GM12878 (cell line): ENCODE measurements around the gene RMI2. TPM values are rescaled to one million over a fixed set of nuclear protein-coding genes. Genes with fewer than 3 reads are reported as not detected.

ENCODE experiments used
- BHLHE40 ChIP-seq, 2 experiments: fragments of 450-650 bp in 1 of 2; IDR thresholded peaks; 2 replicates each; pipeline ENCODE4 v1.6.1; 2011 to 2017; ENCODE audit warnings: low read depth in 2 of 2, borderline replicate concordance in 1 of 2, improper control_type of control experiment in 1 of 2, low read length in 1 of 2, mild to moderate bottlenecking in 1 of 2
- CEBPZ ChIP-seq: fragments of 150-350 bp; IDR thresholded peaks from 2 replicates; pipeline ENCODE4 v1.6.1; 2016; ENCODE audit warnings: low read depth, low read length
- CREB1 ChIP-seq: IDR thresholded peaks from 2 replicates; pipeline ENCODE4 v1.6.1; 2012; ENCODE audit warnings: low read depth, mild to moderate bottlenecking, inconsistent platforms
- ESRRA ChIP-seq: IDR thresholded peaks from 2 replicates; pipeline ENCODE4 v1.6.1; 2012; ENCODE audit warnings: mild to moderate bottlenecking, low read length, improper control_type of control experiment
- GATAD2B ChIP-seq: fragments of 450-650 bp; conservative IDR thresholded peaks from 2 replicates; pipeline ENCODE4 v1.6.1; 2017; ENCODE audit warnings: low read depth, mild to moderate bottlenecking, moderate library complexity
- IRF4 ChIP-seq: IDR thresholded peaks from 2 replicates; pipeline ENCODE4 v1.6.1; 2011; ENCODE audit warnings: low read depth, low read length
- IRF5 ChIP-seq: fragments of 450-650 bp; IDR thresholded peaks from 2 replicates; pipeline ENCODE4 v1.6.1; 2017; ENCODE audit warnings: borderline replicate concordance
- MTA3 ChIP-seq: IDR thresholded peaks from 2 replicates; pipeline ENCODE4 v1.6.1; 2012; ENCODE audit warnings: low read length, inconsistent platforms, borderline replicate concordance
- NFXL1 ChIP-seq: fragments of 450-650 bp; IDR thresholded peaks from 2 replicates; pipeline ENCODE4 v1.6.1; 2017; ENCODE audit warnings: antibody characterized with exemption, mild to moderate bottlenecking, borderline replicate concordance
- POLR2AphosphoS5 ChIP-seq: IDR thresholded peaks from 2 replicates; pipeline ENCODE4 v1.6.1; 2011; ENCODE audit warnings: mild to moderate bottlenecking, low read length, inconsistent platforms
- PRDM15 ChIP-seq: fragments of 450-650 bp; formaldehyde crosslinking; IDR thresholded peaks from 2 replicates; pipeline ENCODE4 v1.4.0; 2020; ENCODE audit warnings: mild to moderate bottlenecking, moderate library complexity
- SMARCA5 ChIP-seq: fragments of 450-650 bp; IDR thresholded peaks from 2 replicates; pipeline ENCODE4 v1.6.1; 2017; ENCODE audit warnings: mild to moderate bottlenecking
- SUPT20H ChIP-seq: IDR thresholded peaks from 2 replicates; pipeline ENCODE4 v1.6.1; 2011; ENCODE audit warnings: low read depth, mild to moderate bottlenecking, low read length, moderate library complexity, borderline replicate concordance; ENCODE audit not compliant: control insufficient read depth
- TAF1 ChIP-seq: IDR thresholded peaks from 2 replicates; pipeline ENCODE4 v1.6.1; 2011; ENCODE audit warnings: mild to moderate bottlenecking, low read depth, low read length, borderline replicate concordance
- ZBTB11 ChIP-seq: fragments of 450-650 bp; formaldehyde crosslinking; IDR thresholded peaks from 2 replicates; pipeline ENCODE4 v1.5.0; 2022; ENCODE audit warnings: mild to moderate bottlenecking, missing genetic modification characterization
- polyA plus RNA-seq, 11 experiments: library from polyadenylated mRNA; depleted of rRNA in 4 of 11; unstranded in 6 of 11; stranded (reverse) in 5 of 11; fragments of >200 nt; fragmentation: Nextera tagmentation in 4 of 11; fragmentation: Illumina TruSeq in 1 of 11; extraction: Ambion mirVana in 4 of 11; extraction: Trizol in 1 of 11; gene quantifications; 1 replicate in 1 of 11; 2 replicates in 10 of 11; pipeline versions ENCODE4 v1.2.1 to v1.2.3, GENCODE V29; 2011 to 2016; ENCODE audit warnings: inconsistent platforms in 2 of 11, missing spikeins in 2 of 11, low read depth in 1 of 11
- total RNA-seq, 4 experiments: library from RNA; depleted of rRNA in 3 of 4; stranded (reverse); fragments of >200 nt in 3 of 4; fragmentation: Illumina TruSeq in 1 of 4; extraction: Trizol in 1 of 4; gene quantifications; 2 replicates each; pipeline versions ENCODE4 v1.2.1 to v1.2.3, GENCODE V29; 2013 to 2021

The RMI2 gene
- total and polyA plus RNA-seq, 10 of the 15 experiments (the other 5 are each of a cell fraction or from before 2014, with no cell fraction given): 9.6 to 68.8 (median 32.1) TPM

GRCh38 chr16:11296706-11297491, 48.4 kb upstream of the RMI2 start (continued):
- no peak for TF ChIP-seq IRF5
- no peak for TF ChIP-seq POLR2AphosphoS5
- TF ChIP-seq NFXL1: no peak
- 0 out of 2 replicates have a peak, but pooled peaks have one; percentile 57 for TF ChIP-seq CREB1
- TF ChIP-seq CEBPZ: no peak
- TF ChIP-seq SMARCA5: 0 out of 2 replicates have a peak, but pooled peaks have one; percentile 8
- no peak for TF ChIP-seq SUPT20H
- TF ChIP-seq GATAD2B: no peak
- TF ChIP-seq PRDM15: no peak
- TF ChIP-seq ZBTB11 (CRISPR knock-in tag): no peak
- no peak for TF ChIP-seq TAF1
- no peak for TF ChIP-seq IRF4
- TF ChIP-seq MTA3: peak; percentile 36; the same call in 1 of the 2 replicates
- TF ChIP-seq BHLHE40 (IDR thresholded peaks at IDR 0.05; ENCODE audit: borderline replicate concordance in 1 of 2, low read depth in 2 of 2, low read length in 1 of 2): peak; percentile 90 to 92
- no peak for TF ChIP-seq ESRRA
